PC-9 (cell line): ENCODE data around the gene LIMS1. TPM values are rescaled to one million over a fixed set of nuclear protein-coding genes. Genes with fewer than 3 reads are reported as not detected.

Source experiments
- BruUV-seq: library from RNA; stranded (reverse); fragments of 400-500 nt; replicated peaks from 2 replicates; lab custom pipeline; 2021; lab: Mats Ljungman, UMichigan
- CTCF ChIA-PET: fragments of 300-600 bp; sonication (Branson Sonifier 250); formaldehyde crosslinking; loops from one replicate; lab custom pipeline; 2022; ENCODE audit warnings: antibody characterized with exemption; lab: Charles Lee
- POLR2A ChIA-PET: fragments of 300-600 bp; sonication (Branson Sonifier 250); formaldehyde crosslinking; loops from one replicate; lab custom pipeline; 2022; ENCODE audit warnings: antibody characterized with exemption; ENCODE audit not compliant: unreplicated experiment; lab: Charles Lee
- DNase-seq, 2 experiments: peaks; one replicate each; pipeline versions ENCODE4 v3.0.0 to v3.0.0-alpha.2; 2015 to 2022; ENCODE audit warnings: mixed read lengths in 1 of 2
- H2AFZ ChIP-seq: fragments of 200-600 bp; sonication (generic); 2 replicates; pipeline ENCODE4 v1.8.1; 2017; ENCODE audit warnings: antibody characterized with exemption
- H3F3A ChIP-seq: fragments of 200-600 bp; sonication (generic); 2 replicates; pipeline ENCODE4 v1.8.1; 2017; ENCODE audit warnings: antibody characterized with exemption, mild to moderate bottlenecking, low read depth; ENCODE audit not compliant: insufficient read depth
- H3K27ac ChIP-seq: fragments of 200-600 bp; sonication (generic); 2 replicates; pipeline ENCODE4 v1.6.1; 2016; ENCODE audit warnings: mixed run types
- H3K27me3 ChIP-seq: fragments of 200-600 bp; sonication (generic); 2 replicates; pipeline ENCODE4 v1.6.1; 2016; ENCODE audit warnings: low read depth, mixed run types; ENCODE audit not compliant: insufficient read depth
- H3K36me3 ChIP-seq: fragments of 200-600 bp; sonication (generic); 2 replicates; pipeline ENCODE4 v1.6.1; 2016; ENCODE audit warnings: low read depth, mixed run types
- H3K4me1 ChIP-seq: fragments of 200-600 bp; sonication (generic); replicated peaks from 2 replicates; pipeline ENCODE4 v1.6.1; 2016; ENCODE audit warnings: mixed run types; ENCODE audit not compliant: insufficient read depth
- H3K4me2 ChIP-seq: fragments of 200-600 bp; sonication (generic); 2 replicates; pipeline ENCODE4 v1.6.1; 2017; ENCODE audit warnings: mixed run types
- H3K4me3 ChIP-seq: fragments of 200-600 bp; sonication (generic); 2 replicates; pipeline ENCODE4 v1.6.1; 2016; ENCODE audit warnings: mixed run types
- H3K79me2 ChIP-seq: fragments of 200-600 bp; sonication (generic); 2 replicates; pipeline ENCODE4 v1.6.1; 2017; ENCODE audit warnings: low read depth, mixed run types
- H3K9me2 ChIP-seq: fragments of 200-600 bp; sonication (generic); 2 replicates; pipeline ENCODE4 v1.8.1; 2017; ENCODE audit warnings: mild to moderate bottlenecking; ENCODE audit not compliant: insufficient read depth
- H3K9me3 ChIP-seq: fragments of 200-600 bp; sonication (generic); 2 replicates; pipeline ENCODE4 v1.8.1; 2016; ENCODE audit warnings: low read depth; ENCODE audit not compliant: insufficient read depth
- H4K20me1 ChIP-seq: fragments of 200-600 bp; sonication (generic); 2 replicates; pipeline ENCODE4 v1.8.1; 2017; ENCODE audit not compliant: insufficient read depth
- EZH2 ChIP-seq: fragments of 200-600 bp; sonication (generic); IDR thresholded peaks from 2 replicates; pipeline ENCODE4 v1.8.0; 2017; ENCODE audit warnings: antibody characterized with exemption, low read depth
- intact Hi-C: fragments of 100-400 bp; cut with micrococcal nuclease; formaldehyde crosslinking; loops from one replicate; pipeline ENCODE4 v1.10.0; 2022; ENCODE audit not compliant: unreplicated experiment
- total RNA-seq: library from RNA; stranded (reverse); gene quantifications from 2 replicates; pipeline ENCODE4 v1.2.3, GENCODE V29; 2021
- TF ChIP-seq, protein P1 (sequence below): fragments of 200-600 bp; sonication (generic); conservative IDR thresholded peaks from 2 replicates; pipeline ENCODE4 v1.6.1; 2017; ENCODE audit warnings: mixed run types, antibody characterized with exemption, mild to moderate bottlenecking, moderate library complexity

The LIMS1 gene
- total RNA-seq, 1 experiment from 2014 or later = 61.6 TPM

GRCh38 chr2:108589372-108589771 lies 55.1 kb downstream of the LIMS1 start:
- H3K4me3 ChIP-seq = no peak overlapping the region
- no peaks in the 10 kb centered on the region for H3K9me3 ChIP-seq
- H3K4me2 ChIP-seq = no peak overlapping the region
- 0 out of 2 replicates have a peak, but pooled peaks cover 6% of the 10 kb centered on the region for H3K79me2 ChIP-seq
- H3K27ac ChIP-seq = no peak overlapping the region
- DNase-seq = no peak
- no peaks in the 10 kb centered on the region for H3K27me3 ChIP-seq
- peaks cover 12% of the 10 kb centered on the region for H3F3A ChIP-seq
- BruUV-seq = no TSS peak
- no peak for TF ChIP-seq EZH2
- TF ChIP-seq, protein P1, sequence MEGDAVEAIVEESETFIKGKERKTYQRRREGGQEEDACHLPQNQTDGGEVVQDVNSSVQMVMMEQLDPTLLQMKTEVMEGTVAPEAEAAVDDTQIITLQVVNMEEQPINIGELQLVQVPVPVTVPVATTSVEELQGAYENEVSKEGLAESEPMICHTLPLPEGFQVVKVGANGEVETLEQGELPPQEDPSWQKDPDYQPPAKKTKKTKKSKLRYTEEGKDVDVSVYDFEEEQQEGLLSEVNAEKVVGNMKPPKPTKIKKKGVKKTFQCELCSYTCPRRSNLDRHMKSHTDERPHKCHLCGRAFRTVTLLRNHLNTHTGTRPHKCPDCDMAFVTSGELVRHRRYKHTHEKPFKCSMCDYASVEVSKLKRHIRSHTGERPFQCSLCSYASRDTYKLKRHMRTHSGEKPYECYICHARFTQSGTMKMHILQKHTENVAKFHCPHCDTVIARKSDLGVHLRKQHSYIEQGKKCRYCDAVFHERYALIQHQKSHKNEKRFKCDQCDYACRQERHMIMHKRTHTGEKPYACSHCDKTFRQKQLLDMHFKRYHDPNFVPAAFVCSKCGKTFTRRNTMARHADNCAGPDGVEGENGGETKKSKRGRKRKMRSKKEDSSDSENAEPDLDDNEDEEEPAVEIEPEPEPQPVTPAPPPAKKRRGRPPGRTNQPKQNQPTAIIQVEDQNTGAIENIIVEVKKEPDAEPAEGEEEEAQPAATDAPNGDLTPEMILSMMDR = no peak
- ChIA-PET CTCF (no interaction called here), POLR2A (no interaction called here)
- no peaks in the 10 kb centered on the region for H3K36me3 ChIP-seq
- no peaks in the 10 kb centered on the region for H3K9me2 ChIP-seq
- H2AFZ ChIP-seq = no peak overlapping the region
- H3K4me1 ChIP-seq = peaks cover 14% of the 10 kb centered on the region
- intact Hi-C loops = loop anchor here (10.0 kb wide), 1 partner anchor 105 kb away; no protein-coding TSS in a partner anchor
- no peaks in the 10 kb centered on the region for H4K20me1 ChIP-seq

- H3K9me3 ChIP-seq = no peaks in the 10 kb centered on the region
- no peak overlapping the region for H2AFZ ChIP-seq
- no peaks in the 10 kb centered on the region for H3K36me3 ChIP-seq
- H3K4me2 ChIP-seq = no peak overlapping the region
- DNase-seq = no peak
- no peaks in the 10 kb centered on the region for H4K20me1 ChIP-seq
- POLR2A ChIA-PET = no interaction called here
- 0 out of 2 replicates have a peak, but pooled peaks cover 6% of the 10 kb centered on the region for H3K79me2 ChIP-seq
- CTCF ChIA-PET = no interaction called here
- peaks cover 16% of the 10 kb centered on the region for H3F3A ChIP-seq
- no TSS peak for BruUV-seq
- peaks cover 18% of the 10 kb centered on the region for H3K4me1 ChIP-seq
- H3K27me3 ChIP-seq = no peaks in the 10 kb centered on the region
- TF ChIP-seq EZH2 = no peak
- TF ChIP-seq, protein P1 = no peak
- H3K27ac ChIP-seq = no peak overlapping the region
- H3K9me2 ChIP-seq = no peaks in the 10 kb centered on the region
- H3K4me3 ChIP-seq = no peak overlapping the region
- intact Hi-C loops = loop anchor here (10.0 kb wide), 1 partner anchor 105 kb away; no protein-coding TSS in a partner anchor
Measured at GRCh38 chr2:108589781-108590180, 55.5 kb downstream of the LIMS1 start.

GRCh38 chr2:108591163-108591562 lies 56.9 kb downstream of the LIMS1 start:
- CTCF ChIA-PET = no interaction called here
- no peak overlapping the region for H2AFZ ChIP-seq
- BruUV-seq = no TSS peak
- peaks cover 29% of the 10 kb centered on the region for H3K4me1 ChIP-seq
- H3K27me3 ChIP-seq = no peaks in the 10 kb centered on the region
- 0 out of 2 replicates have a peak, but pooled peaks cover 6% of the 10 kb centered on the region for H3K79me2 ChIP-seq
- TF ChIP-seq, protein P1 = no peak
- TF ChIP-seq EZH2 = no peak
- intact Hi-C loops = no loop called here
- peaks cover 21% of the 10 kb centered on the region for H3F3A ChIP-seq
- DNase-seq = no peak
- H3K9me3 ChIP-seq = no peaks in the 10 kb centered on the region
- no peak overlapping the region for H3K27ac ChIP-seq
- H3K9me2 ChIP-seq = no peaks in the 10 kb centered on the region
- H3K36me3 ChIP-seq = no peaks in the 10 kb centered on the region
- no peaks in the 10 kb centered on the region for H4K20me1 ChIP-seq
- POLR2A ChIA-PET = no interaction called here
- no peak overlapping the region for H3K4me2 ChIP-seq
- no peak overlapping the region for H3K4me3 ChIP-seq
